ENCODE data around the gene ATP1B4. TPM values are rescaled to one million over a fixed set of nuclear protein-coding genes. Genes with fewer than 3 reads are reported as not detected.

Gene ATP1B4
- total and polyA plus RNA-seq, 4 donors, result not detected

DNA sequence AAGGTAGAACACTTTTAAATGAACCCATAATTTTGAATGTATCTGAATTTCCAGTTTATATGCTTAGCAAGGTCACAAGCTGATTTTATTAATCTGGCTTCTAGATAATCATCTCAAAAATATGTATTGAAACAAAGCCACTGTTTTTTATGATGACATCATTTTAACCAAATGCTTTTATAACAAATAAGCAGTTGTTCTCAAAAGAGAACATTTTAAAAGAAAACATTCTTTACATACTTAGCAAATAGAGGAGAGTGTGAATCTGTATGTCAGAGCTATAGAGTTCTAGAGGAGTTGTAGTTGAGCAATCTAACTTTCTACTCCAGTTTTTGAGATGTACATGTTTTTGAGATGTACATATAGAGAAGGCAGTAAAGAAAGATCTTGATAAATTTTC, 64.7 kb downstream of the ATP1B4 start:
- Histone ChIP-seq H3K27me3 (ENCODE audit: control insufficient read depth in 4 of 4, insufficient read depth in 4 of 4, low read length in 3 of 4) (no peaks in the 10 kb centered on the region), H3K9ac (ENCODE audit: low read depth in 1 of 2, low read length in 2 of 2) (no peak overlapping the region), H3K4me3 (ENCODE audit: low read depth in 1 of 3, low read length in 3 of 3) (no peak overlapping the region), H3K4me1 (ENCODE audit: control insufficient read depth in 4 of 4, insufficient read depth in 4 of 4, low read length in 3 of 4) (no peaks in the 10 kb centered on the region), H3K27ac (ENCODE audit: low read depth in 1 of 2, low read length in 2 of 2) (no peak overlapping the region), H3K36me3 (ENCODE audit: control insufficient read depth in 4 of 4, insufficient read depth in 3 of 4, low read depth in 1 of 4, low read length in 3 of 4) (no peaks in the 10 kb centered on the region), H3K9me3 (ENCODE audit: control insufficient read depth in 4 of 4, low read length in 3 of 4) (no peaks in the 10 kb centered on the region)
- TF ChIP-seq, protein P1, sequence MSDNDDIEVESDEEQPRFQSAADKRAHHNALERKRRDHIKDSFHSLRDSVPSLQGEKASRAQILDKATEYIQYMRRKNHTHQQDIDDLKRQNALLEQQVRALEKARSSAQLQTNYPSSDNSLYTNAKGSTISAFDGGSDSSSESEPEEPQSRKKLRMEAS (IDR thresholded peaks at IDR 0.05), result no peak
- TF ChIP-seq FOXA1 (IDR thresholded peaks at IDR 0.05), result no peak
- no peak for DNase-seq (ENCODE audit: low spot score)

DNA sequence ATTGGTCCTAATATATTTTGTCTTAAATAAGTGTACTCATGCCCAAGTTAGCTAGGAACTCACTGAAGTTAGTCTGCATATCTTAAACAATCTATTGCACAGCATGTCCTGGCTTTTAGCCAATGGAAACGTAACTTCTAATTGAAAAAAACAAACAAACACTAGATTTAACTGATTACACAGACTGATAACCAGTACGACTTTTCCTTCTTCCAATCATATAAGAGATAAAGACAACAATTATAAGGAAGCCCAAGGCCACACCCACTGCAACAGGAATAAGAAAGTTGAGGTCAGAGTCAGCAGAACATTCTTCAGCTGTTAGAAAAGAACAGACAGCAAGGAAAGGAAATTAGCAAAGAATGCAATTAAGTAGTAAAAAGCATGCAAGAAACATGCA, 66.4 kb downstream of the ATP1B4 start:
- Histone ChIP-seq H3K4me3 (ENCODE audit: low read depth in 1 of 3, low read length in 3 of 3) (no peak overlapping the region), H3K9ac (ENCODE audit: low read depth in 1 of 2, low read length in 2 of 2) (no peak overlapping the region), H3K4me1 (ENCODE audit: control insufficient read depth in 4 of 4, insufficient read depth in 4 of 4, low read length in 3 of 4) (no peaks in the 10 kb centered on the region), H3K9me3 (ENCODE audit: control insufficient read depth in 4 of 4, low read length in 3 of 4) (no peaks in the 10 kb centered on the region), H3K27me3 (ENCODE audit: control insufficient read depth in 4 of 4, insufficient read depth in 4 of 4, low read length in 3 of 4) (no peaks in the 10 kb centered on the region), H3K36me3 (ENCODE audit: control insufficient read depth in 4 of 4, insufficient read depth in 3 of 4, low read depth in 1 of 4, low read length in 3 of 4) (no peaks in the 10 kb centered on the region), H3K27ac (ENCODE audit: low read depth in 1 of 2, low read length in 2 of 2) (no peak overlapping the region)
- TF ChIP-seq ZBTB33 (IDR thresholded peaks at IDR 0.05), result no peak
- TF ChIP-seq SP1 (IDR thresholded peaks at IDR 0.05), result no peak
- no peak for TF ChIP-seq FOXA2 (IDR thresholded peaks at IDR 0.05)
- TF ChIP-seq, protein P1 (IDR thresholded peaks at IDR 0.05), result no peak
- TF ChIP-seq, protein P2, sequence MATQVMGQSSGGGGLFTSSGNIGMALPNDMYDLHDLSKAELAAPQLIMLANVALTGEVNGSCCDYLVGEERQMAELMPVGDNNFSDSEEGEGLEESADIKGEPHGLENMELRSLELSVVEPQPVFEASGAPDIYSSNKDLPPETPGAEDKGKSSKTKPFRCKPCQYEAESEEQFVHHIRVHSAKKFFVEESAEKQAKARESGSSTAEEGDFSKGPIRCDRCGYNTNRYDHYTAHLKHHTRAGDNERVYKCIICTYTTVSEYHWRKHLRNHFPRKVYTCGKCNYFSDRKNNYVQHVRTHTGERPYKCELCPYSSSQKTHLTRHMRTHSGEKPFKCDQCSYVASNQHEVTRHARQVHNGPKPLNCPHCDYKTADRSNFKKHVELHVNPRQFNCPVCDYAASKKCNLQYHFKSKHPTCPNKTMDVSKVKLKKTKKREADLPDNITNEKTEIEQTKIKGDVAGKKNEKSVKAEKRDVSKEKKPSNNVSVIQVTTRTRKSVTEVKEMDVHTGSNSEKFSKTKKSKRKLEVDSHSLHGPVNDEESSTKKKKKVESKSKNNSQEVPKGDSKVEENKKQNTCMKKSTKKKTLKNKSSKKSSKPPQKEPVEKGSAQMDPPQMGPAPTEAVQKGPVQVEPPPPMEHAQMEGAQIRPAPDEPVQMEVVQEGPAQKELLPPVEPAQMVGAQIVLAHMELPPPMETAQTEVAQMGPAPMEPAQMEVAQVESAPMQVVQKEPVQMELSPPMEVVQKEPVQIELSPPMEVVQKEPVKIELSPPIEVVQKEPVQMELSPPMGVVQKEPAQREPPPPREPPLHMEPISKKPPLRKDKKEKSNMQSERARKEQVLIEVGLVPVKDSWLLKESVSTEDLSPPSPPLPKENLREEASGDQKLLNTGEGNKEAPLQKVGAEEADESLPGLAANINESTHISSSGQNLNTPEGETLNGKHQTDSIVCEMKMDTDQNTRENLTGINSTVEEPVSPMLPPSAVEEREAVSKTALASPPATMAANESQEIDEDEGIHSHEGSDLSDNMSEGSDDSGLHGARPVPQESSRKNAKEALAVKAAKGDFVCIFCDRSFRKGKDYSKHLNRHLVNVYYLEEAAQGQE (IDR thresholded peaks at IDR 0.05), result no peak
- no peak for TF ChIP-seq RXRA (IDR thresholded peaks at IDR 0.05)
- TF ChIP-seq, protein P3, sequence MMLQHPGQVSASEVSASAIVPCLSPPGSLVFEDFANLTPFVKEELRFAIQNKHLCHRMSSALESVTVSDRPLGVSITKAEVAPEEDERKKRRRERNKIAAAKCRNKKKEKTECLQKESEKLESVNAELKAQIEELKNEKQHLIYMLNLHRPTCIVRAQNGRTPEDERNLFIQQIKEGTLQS (IDR thresholded peaks at IDR 0.05), result no peak
- no peak for TF ChIP-seq FOXA1 (IDR thresholded peaks at IDR 0.05)
- TF ChIP-seq YY1 (IDR thresholded peaks at IDR 0.05), result no peak
- no peak for TF ChIP-seq HNF4A (conservative IDR thresholded peaks at IDR 0.05)
- WGBS, result 5% methylated on average over 2 of the region's 2 CpGs
- DNase-seq (ENCODE audit: low spot score), result no peak

- Histone ChIP-seq H3K9ac (ENCODE audit: low read depth in 1 of 2, low read length in 2 of 2) (no peak overlapping the region), H3K27ac (ENCODE audit: low read depth in 1 of 2, low read length in 2 of 2) (no peak overlapping the region), H3K4me3 (ENCODE audit: low read depth in 1 of 3, low read length in 3 of 3) (no peak overlapping the region), H3K9me3 (ENCODE audit: control insufficient read depth in 4 of 4, low read length in 3 of 4) (no peaks in the 10 kb centered on the region), H3K27me3 (ENCODE audit: control insufficient read depth in 4 of 4, insufficient read depth in 4 of 4, low read length in 3 of 4) (no peaks in the 10 kb centered on the region), H3K36me3 (ENCODE audit: control insufficient read depth in 4 of 4, insufficient read depth in 3 of 4, low read depth in 1 of 4, low read length in 3 of 4) (no peaks in the 10 kb centered on the region), H3K4me1 (ENCODE audit: control insufficient read depth in 4 of 4, insufficient read depth in 4 of 4, low read length in 3 of 4) (peaks cover 0 to 2% (median 0%) of the 10 kb centered on the region in 4 donors)
- TF ChIP-seq TAF1 (conservative IDR thresholded peaks at IDR 0.05) (no peak), GABPA (IDR thresholded peaks at IDR 0.05 in 1 of 2, conservative IDR thresholded peaks at IDR 0.05 in 1 of 2) (no peak), HNF4A (conservative IDR thresholded peaks at IDR 0.05) (no peak), HNF4G (IDR thresholded peaks at IDR 0.05) (no peak)
- no peak for DNase-seq (ENCODE audit: low spot score)
- 80% methylated on average over 2 of the region's 2 CpGs for WGBS
Observed at GRCh38 chrX:120429776-120430540, 68.1 kb downstream of the ATP1B4 start.

Data from liver (tissue), 9 donors.